ENCODE results near the gene FBH1.
"Not testable (repeated sequence)": the region's sequence is repeated elsewhere in the genome, so short reads cannot be mapped to it uniquely, and the experiment has no call there.

Gene FBH1

DNA sequence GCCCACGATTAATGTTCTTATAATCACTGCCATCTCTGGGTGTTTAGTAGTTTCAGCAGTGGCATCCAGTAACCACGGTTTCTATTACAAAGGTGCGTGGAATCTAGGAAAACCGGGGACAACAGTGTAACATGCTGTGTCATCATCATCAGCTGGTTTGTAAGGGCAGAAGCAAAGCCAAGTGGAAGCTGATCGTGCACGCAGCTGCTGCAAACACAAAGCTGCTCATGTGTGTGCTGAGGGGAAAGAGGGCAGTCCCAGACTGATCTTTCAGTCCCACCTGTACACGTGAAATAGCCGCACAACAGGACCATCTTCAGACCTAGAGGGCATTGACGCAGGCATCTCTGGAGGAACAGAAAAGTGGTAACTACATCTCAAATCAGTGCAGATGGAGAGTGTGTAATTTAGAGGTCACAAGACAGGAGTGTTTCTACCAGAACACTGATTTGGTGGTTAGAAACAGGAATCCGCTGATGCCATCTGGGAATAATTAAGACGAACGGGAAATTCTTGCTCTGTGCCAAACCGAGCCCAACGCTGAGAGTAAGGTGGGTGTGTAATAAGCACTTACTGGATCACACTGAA, 13.8 kb upstream of the FBH1 start:
- FAIRE-seq, result peak; percentile 87

DNA sequence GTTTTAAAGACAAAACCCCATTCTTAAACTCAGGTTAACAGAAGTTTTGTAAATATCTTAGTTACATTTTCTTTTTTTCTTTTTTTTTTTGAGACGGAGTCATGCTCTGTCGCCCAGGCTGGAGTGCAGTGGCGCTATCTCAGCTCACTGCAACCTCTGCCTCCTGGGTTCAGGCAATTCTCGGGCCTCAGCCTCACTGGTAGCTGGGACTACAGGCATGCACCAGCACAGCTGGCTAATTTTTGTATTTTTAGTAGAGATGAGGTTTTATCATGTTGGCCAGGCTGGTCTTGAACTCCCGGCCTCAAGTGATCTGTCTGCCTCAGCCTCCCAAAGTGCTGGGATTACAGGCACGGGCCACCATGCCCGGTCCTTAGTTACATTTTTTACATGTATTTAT, 13.0 kb upstream of the FBH1 start:
- not testable (repeated sequence) for FAIRE-seq

DNA sequence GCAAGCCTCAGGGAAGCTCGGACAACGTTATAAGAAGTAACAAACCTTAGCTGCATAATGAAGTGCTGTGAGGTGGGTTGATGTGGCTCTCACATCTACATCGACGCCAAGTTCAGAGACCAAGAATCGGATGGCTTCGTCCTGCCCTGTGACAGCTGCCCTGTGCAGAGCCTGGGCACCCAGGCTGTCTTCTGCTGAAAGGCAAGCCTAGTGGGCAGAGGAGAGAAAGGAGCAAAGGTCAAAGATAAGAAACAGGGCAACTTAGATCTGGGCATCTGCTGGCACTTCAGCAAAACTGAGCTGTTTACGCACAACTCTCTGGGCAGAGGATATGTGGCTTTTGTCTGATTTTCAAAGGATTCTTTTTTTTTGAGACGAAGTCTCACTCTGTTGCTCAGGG, 7.1 kb upstream of the FBH1 start:
- no peak for FAIRE-seq

DNA sequence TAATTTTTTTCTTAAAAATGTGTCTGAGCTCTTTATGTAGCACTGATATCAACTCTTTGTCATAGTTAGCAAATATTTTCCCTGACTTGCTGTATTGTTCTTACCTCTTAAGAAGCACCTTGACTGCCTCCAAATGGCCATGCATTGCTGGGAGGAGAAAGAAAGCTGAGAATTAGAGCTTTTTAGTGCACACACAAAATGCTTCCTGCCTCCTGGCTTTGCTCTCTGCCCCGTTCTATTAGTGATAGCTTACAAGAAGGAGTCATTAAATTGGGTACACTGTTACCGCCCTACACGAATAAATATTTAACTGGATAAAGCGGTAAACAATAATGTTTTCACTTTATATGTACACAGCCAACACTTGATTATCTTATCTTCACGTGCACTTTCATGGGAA, 4.4 kb upstream of the FBH1 start:
- no peak for FAIRE-seq

DNA sequence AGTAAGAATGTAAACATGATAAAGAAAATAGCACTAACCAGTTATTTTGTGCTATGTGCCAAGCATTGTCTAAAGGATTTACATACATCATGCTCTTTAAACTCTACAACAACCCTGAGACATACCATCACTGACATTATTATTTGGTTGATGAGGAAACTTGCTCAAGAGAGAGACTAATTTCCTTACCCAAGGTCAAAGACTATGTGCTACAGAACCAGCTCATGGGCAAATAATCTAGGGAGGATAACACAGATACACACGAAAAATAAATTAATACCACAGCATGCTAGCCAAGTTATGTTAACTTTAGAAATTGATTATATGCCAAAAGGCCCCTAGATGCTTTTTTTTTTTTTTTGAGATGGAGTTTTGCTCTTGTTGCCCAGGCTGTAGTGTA, 3.0 kb upstream of the FBH1 start:
- FAIRE-seq, result no peak

DNA sequence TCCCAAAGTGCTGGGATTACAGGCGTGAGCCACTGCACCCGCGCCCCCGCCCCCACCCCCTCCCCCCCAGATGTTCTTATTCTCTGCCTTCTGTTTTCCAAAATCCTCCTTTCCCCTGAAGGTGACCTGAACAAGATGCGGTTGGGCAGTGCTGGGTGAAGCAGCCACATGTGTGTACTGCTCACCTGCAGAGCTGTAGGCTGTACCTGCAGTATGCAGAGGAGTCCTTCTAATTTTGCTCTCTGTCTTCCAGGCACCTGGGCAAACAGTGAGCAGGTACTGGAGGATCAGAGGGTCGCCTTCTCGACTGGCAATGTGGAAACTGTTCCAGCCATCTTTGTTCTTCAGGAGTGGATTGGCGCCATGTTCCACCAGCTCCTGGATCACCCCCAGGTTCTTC, 2.4 kb upstream of the FBH1 start:
- no peak for FAIRE-seq

DNA sequence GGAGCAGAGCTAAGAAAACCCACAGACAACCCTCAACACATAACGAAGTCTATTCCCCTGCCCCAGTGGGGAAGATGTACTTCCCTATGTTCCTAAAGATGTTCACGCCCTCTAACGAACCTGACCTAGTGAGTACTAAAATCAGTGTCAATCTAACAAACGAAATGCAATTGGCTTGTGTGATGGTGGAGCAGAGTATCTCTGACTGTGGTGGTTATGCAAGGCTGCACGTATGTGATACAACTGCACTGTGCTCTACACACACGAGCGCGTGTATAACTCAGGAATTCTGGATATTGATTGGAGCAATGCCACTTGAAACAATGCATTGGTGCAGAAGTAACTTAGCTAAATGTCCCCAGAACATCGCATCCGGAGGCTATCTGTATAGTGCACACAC, 1.7 kb upstream of the FBH1 start:
- FAIRE-seq, result no peak

DNA sequence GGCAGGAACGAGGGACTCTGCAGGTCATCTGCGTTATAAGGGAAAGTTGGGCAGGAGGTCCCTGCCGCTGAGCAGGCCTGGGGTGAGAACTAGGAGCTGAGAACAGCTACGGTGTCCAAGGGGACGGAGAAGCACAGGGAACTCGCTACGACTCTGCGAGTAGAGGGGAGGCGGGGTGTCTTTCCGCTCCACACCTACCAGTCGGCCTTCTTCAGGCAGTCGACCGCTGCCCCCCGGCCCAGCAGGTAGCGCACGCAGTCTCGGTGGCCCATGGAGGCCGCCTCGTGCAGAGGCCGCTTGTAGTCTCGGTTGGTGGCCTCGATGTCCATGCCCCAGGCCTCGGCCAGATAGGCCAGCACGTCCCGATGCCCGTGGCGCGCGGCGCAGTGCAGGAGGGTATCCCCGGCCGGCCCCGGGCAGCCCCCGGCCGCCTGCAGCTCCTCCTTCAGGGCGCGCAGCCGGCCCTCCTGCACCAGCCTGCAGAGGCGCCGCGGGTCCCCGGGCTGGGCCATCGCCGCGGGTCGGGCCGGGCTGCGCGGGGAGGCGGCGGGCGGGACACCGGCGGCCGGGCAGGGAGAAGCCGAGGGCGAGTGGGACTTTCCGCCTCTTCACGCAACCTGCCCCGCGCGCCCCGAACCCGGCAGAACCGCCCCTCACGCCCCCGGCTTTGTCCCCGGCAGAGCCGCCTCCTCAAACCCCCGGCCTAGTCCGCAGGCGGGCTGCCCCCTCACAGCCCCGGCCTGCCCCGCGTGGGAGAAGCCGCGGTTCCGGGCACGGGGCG, 1.0 kb upstream of the FBH1 start:
- no peak for FAIRE-seq

DNA sequence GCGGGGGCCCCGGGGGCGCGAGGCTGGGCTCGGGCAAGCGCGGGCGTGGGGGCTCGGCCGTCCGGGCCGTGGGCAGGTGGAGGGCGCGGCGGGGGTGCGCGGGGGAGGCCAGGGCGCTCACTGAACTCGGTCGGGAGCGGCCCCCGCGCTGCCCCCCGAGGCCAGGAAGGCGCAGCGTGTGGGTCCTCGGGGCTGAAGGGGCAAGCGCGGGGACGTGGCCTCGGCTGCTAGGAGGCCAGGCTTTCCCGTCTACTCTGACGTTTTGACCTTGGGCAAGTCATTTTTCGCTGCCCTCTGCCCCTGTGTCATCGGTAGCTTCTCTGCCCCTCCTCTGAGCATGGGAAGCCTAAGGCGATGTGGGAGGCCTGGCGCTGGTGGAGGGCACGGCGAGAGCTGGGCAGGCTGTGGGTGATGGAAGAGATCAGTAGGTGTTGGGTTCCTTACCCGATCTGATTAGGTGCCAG, 441 bp downstream of the FBH1 start:
- FAIRE-seq, result no peak

DNA sequence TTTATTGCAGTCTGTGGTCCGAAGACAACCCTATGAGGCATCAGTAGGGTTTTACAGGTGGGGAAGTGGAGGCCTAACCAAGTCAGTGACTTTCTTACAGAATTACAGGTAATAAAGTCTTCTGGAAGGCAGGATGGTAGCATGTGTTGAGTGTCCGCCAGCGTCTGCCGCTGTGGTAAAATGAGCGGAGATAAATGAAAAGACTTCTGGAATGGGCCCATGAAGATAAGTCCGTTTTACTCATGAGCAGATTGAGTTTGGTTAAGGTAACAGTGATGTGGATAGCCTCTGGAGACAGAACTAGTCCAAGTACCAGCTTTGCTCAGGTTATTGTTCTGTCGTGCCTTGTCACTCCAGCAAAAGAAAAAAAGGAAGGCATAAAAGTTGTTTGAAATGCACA, 966 bp downstream of the FBH1 start:
- no peak for FAIRE-seq

DNA sequence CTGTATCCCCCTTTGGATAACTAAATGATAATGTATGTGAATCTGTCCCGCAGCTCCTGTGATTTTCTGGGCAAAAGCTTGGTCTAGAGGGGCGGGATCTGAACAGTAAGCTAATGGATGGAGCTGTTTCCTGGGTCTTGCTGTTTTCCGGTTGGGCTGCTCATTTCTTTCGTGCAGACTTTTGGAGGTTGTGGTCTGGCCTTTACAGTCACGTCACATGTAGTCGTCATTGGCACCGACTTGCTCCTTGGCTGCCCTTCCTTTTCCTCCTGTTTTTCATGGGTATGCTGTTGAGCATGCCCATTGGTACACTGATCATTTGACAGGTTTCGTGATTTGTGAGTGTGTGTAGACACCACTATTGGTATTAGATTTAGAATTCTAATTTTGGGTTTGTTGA, 2.0 kb downstream of the FBH1 start:
- no peak for FAIRE-seq

DNA sequence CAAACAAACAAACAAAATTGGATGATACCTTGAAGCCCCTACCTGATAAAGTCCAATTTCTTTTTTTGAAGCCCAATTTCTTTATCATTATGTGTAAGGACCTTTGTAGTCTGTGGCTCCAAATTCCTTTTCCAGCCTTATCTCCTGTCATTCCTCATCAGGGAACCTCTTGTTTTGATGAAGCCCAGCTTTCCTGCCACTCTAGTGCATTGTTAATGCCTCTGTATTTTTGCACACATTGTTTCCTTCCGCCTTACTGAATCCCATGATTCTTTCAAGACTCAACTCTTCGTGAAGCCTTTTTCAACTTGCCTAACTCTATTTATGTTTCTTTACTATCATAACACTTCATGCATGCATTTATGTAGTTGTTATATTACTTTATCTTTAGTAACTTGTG, 3.3 kb downstream of the FBH1 start:
- FAIRE-seq, result no peak

DNA sequence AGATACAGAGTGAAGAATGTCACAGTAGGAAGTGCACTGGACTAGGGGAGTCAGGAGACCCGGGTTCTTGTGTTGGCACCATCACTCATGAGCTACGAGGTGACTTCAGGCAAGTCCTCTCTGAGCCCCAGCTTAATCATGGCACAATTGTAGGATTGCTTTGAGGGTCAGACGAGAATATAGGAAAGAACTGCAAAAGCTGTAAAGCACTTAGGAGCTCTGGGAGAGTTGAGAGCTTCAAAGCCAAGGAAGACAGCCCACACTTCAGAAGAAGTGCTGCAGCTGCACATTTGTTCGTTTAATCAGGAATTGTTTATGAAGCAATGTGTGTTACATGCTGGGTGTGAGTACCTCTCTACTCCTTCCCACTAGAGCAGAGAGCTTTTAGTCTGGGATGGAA, 4.4 kb downstream of the FBH1 start:
- FAIRE-seq, result no peak

DNA sequence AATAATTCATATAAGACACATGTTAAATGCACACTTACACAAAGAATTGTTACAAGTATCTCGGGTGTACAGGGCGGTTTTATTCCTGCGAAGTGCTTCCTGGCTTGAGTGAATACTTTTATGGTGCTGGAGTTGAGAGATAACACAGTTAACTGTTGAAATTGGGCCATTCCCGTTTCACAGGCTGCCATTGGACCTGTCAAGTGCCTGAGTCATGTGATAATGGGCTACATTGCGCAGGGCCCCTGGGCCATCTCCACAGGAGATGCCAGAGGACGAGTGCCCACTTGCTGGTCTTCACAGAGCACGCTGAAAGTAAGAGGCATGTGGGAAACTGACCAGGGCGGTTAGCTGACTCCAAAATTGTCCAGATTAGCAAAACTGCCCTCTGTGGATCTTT, 4.8 kb downstream of the FBH1 start:
- FAIRE-seq, result no peak

DNA sequence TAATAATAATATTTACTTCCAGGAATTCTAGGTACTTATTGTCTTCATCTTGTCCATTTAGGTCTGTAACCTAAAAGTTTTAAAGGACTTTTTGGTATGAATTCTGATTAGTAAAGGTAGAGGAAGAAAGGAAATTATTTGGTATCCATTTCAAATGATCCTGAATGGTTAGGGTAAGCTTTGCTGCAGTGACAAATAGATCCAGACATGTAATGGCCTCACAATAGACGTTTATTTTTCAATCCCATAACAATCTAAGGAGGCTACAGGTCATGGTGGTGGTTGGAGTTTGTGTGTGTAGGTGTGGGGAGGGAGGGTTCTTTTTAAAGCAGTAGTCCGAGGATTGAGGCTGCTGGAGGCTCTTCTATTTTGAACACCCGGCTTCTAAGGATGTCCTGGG, 5.3 kb downstream of the FBH1 start:
- FAIRE-seq, result no peak

DNA sequence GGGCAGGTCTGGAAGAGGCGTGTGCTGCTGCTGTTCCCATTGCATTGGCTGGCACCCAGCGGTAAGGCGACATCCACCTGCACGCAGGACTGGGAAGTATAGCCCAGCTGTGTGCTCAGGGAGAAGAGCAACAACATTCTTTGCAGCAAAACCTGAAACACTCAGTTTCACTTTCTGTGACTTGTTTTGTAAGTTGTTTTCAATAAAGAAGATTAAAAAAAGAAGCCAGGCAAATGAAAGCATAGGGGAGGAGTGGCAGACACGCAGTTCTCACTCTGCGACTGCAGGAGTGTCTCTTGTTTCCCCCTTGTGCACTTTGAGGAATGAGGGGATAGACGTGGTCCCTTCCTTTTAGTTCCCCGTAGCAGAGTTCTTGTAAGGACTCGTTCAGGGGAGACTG, 5.8 kb downstream of the FBH1 start:
- FAIRE-seq, result no peak

DNA sequence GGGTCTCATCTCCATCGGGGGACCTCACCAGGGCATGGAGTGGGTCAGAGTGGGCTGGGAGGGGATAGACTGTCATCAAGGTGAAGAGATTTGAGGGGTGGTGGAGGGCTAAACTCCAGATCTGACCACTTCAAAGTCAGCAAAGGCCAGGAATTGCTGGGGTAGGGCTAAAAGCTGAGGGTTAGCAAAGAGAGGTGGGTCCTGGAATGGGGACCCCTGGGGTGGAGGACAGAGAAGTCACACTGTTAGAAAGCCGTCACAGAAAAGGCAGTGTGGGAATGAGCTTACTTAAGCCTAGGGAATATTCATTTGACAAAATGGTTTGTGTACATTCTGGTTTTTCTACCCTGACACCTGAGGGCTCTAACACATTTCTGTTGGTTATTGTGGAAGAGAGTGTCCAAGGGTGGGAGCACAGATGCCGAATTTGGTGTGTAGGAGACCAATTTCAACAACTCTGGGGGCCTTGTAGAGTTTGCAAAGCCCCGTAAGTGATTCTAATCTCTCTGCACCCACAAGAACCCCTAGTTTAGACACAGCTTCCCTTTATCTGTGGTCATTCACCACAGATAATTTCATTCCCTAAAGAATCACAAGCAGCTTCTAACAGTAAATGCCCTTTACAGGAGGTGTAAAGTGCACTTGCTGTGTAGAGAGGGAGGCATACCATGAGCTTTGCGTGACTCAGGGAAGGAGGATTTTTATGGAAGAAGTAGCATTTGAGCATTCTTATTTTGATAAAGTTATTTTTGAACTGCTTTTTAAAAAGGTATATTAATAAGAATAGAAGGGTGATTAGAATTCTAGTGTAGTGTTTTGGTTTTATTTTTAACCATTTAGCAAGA, 6.4 kb downstream of the FBH1 start:
- no peak for FAIRE-seq

DNA sequence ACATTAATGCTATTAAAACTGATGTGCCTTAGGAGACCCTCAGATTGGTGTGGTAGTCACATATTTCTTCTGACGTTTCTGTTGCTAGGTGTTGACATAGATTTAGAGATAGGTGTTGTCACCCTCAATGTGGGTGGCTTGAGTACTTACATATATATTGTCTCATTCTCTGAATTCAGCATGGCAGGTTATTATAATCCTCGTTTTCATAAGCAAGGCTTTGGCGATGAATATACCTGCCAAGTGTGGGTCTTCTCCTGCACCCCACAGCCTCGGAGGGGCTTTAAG, 7.0 kb downstream of the FBH1 start:
- FAIRE-seq, result no peak

DNA sequence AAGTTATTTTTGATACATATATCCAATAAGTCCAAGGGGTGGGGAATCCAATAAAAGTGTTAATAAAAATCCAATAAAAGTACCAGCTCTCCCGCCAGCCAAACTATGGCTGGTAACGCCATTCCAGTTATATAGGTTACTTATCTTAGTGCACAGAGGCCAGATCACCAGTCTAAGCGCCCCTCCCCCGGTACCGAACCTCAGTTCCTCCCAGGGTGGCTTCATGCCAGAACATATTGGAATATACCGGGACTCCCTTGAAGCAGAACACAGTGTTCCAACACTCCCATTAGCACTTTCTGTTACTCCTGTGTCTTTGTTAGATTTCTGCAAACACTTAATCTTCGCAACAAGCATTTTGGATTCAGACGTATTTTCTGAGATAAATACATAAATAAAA, 7.5 kb downstream of the FBH1 start:
- no peak for FAIRE-seq

DNA sequence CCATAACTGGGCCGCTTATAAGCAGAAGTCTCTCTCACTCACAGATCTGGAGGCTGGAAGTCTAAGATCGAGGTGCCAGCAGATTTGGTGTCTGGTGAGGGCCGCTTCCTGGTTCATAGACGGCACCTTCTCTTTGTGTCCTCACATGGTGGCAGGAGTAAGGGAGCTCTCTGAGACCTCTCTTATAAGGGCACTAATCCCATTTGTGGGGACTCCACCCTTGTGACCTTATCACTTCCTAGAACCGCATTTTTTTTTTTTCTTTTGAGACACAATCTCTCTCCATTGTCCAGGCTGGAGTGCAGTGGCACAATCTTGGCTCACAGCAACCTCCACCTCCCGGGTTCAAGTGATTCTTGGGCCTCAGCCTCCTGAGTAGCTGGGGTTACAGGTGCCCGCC, 8.1 kb downstream of the FBH1 start:
- FAIRE-seq, result no peak

DNA sequence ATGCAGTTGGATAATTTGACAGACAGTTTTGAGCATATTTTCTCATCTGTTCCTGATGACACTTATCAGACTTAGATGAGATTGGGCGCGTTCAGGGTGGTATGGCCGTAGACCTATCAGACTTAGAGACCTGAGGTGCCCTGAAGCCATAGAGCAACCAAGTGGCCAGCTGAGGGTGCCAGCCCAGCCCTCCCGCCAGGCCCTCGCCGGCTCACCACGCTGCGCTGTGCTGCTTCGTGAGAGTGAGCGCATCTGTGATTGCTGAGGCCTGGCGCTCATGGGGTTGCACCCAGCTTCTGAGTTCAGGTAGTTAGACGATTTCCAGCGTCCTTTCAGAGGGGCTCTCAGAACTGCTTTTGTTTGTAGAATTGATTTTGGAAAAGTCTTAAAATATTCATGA, 10.2 kb downstream of the FBH1 start:
- FAIRE-seq, result no peak

DNA sequence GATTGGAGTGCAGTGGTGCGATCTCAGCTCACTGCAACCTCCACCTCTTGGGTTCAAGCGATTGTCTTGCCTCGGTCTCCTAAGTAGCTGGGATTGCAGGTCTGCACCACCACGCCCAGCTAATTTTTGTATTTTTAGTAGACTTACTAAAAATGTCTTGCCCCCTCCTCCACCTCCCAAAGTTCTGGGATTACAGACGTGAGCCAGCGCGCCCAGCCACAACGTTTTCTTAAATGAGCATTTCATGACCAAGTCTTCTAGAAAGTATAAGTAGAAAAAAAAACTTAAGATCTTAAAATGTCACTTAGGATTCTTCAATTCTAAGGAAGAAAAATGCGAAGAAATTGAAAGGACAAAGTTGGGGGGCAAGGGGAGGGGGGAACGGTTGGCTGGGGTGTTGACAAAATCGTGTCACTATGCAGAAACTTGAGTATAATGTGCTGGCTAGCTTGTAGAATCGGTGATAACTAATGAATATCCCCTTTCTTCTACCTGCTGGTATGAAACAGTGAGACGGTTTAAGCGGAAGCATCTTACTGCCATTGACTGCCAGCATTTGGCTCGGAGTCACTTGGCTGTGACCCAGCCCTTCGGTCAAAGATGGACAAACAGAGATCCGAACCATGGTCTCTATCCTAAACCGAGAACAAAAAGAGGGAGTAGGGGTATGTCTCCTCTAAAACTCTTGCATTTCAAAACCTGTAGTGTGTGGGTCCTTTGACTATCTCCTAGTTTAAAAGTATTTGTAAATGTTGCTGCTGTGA, 12.7 kb downstream of the FBH1 start:
- FAIRE-seq, result no peak

DNA sequence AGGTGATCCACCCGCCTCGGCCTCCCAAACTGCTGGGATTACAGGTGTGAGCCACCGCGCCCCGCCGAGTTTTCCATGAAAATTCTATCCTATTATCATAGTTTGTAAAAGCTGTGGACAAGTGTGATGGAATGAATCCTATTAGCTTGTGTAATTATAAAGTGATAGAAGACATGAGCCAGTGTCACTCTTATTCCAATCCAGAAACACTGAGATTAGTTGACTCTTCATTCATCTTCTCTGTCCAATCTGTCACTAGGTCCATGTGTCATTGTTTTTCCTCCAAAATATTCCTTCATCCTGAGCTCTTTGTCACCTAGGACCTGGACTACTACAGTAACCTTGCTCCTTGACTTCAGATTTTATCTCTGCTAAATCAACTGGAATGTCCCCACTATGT, 13.5 kb downstream of the FBH1 start:
- FAIRE-seq, result no peak

DNA sequence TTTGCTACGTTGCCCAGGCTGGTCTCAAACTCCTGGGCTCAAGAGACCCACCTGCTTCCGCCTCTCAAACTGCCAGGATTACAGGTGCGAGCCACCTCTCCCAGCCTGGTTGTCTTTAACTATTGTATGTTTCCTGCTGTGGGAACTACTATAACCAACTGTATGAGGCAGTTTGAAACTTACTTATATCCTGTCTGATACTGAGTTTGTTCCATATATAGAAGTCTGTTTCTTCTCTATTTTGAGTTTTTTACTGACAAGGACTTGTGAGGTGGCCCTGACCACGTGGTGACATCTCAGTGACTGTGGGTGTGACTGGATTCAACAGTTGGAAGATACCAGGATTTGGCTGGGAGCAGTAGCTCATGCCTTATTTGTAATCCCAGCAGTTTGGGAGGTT, 14.2 kb downstream of the FBH1 start:
- FAIRE-seq, result no peak
